GM21576 (cell line): Measurements from ENCODE around the gene TFDP1.
"Not testable (repeated sequence)": the region's sequence is repeated elsewhere in the genome, so short reads cannot be mapped to it uniquely, and the experiment has no call there.

Experiments
- ATAC-seq: cut with Tn5 transposase; IDR thresholded peaks from one replicate; pipeline ENCODE4 v1.9.1; 2021; ENCODE audit warnings: mild to moderate bottlenecking, moderate library complexity; ENCODE audit not compliant: unreplicated experiment

The TFDP1 gene

GRCh38 chr13:113548778-113549621 is 35.6 kb upstream of the TFDP1 start:
- ATAC-seq: no peak

DNA sequence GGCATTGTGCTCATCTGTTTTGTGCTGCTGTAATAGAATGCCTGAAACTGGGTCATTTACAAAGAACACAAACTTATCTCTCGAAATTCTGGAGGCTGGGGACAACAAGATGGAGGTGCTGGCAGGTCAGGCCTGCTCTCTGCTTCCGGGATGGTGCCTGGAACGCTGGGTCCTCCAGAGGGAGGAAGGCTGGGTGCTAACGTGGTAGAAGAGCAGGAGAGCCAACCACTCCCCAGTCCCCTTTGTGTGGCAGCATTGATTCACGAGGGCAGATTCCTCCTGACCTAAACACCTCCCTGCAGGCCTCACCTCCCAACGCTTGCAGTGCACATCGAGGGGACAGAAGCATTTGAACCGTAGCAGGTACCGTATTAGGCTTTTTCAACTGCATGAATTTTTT is 34.1 kb upstream of the TFDP1 start:
- no peak for ATAC-seq

- ATAC-seq: no peak
Observed at GRCh38 chr13:113551081-113552000, 33.2 kb upstream of the TFDP1 start.

DNA sequence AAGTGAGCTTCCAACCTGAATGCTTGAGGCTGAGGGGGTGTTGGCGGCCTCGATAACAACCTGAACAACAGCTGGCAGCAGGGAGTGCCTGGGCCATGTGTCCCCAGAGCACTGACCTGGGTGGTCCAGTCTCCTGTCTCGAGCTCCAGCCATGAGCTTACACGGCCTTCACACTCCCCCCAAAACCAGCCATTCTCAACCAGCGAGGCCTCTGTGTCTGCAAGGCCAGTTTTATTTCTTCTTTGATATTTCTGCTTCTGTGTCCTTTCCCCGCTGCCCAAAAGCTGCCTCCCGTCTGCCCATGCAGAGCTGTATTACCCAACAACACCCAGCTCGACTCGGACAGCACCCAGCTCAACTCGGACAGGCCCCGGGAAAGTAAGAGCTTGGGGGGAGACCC is 32.5 kb upstream of the TFDP1 start:
- ATAC-seq: no peak

DNA sequence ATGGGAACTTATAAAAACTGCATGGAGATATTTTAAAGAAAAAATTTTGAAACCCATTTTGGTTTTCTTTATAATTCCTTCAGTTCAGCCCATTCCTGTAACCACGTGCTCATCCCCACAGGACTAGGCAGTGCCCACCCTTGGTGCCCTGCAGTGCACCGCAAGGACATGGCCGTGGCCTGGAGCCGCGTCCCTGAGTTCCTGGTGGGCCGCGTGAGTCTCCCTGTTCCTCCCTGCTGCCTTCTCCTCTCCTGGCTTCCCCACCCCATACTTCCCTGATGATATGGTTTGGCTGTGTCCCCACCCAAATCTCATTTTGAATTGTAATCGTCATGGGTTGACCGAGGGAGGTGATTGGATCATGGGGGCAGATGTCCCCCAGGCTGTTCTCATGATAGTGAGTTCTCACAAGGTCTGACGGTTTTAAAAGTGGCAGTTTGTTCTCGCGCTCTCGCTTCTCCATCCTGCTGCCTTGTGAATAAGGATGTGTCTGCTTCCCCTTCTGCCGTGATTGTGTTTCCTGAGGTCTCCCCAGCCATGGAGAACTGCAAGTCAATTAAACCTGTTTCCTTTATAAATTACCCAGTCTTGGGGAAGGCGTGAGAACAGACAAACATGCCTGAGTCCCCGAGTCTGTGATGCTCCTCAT is 31.6 kb upstream of the TFDP1 start:
- no peak for ATAC-seq

- ATAC-seq: no peak
Observed at GRCh38 chr13:113553511-113554332, 30.8 kb upstream of the TFDP1 start.

DNA sequence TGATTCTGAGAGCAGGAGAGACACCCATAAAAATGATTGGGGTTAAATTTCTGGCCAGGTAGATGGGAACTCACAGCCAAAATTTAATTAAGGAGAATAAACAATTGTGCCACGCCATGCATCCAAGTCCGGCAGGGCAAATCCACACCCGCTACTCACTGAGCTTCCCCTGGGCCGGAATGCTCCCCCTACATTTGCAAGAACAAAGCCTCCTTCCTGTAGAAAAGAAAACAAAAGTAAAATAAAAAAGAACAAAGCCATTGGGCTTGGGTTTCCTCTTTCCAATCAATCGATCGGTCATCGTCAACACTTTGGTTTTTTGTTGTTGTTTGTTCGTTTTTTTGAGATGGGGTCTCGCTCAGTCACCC is 30.2 kb upstream of the TFDP1 start:
- ATAC-seq: no peak

DNA sequence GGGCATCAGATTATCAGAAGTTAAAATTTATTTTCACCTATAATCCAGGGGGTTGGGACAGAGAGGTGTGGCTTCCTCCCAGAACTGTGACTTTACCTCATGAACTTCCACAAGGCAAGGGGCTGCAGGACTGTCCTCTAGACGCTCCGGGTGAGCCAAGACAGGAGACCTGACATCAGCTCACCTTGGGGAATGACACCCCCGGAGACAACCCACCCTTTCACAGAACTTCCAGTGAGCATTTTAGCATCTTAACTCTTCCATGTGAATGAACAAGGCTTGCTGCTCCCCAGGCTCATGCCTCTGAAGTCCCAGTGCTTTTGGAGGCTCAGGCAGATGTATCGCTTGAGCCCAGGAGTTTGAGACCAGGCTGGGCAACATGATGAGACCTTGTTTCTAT is 29.4 kb upstream of the TFDP1 start:
- no peak for ATAC-seq

- ATAC-seq: no peak
Observed at GRCh38 chr13:113557013-113557412, 27.5 kb upstream of the TFDP1 start.

- no peak for ATAC-seq
Observed at GRCh38 chr13:113558461-113558860, 26.1 kb upstream of the TFDP1 start.

DNA sequence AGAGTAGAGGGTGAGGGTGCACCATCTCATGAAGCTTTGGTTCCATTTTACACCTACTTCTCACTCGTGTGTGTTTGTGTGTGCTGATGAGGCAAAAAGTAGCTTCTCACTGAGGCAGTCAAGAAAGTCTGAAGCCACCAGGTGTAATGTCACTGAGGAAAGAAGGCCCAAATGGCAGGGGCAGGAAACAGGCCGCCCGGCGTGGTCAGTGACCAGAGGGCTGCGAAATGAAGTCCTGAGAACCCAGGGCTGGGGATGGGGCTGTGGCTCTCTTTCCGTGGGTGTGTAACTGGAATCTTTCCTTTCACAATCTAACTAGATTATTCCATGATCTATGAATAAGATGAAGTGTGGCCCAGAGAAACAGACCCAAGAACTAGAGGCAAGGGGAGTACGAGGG is 25.5 kb upstream of the TFDP1 start:
- no peak for ATAC-seq

DNA sequence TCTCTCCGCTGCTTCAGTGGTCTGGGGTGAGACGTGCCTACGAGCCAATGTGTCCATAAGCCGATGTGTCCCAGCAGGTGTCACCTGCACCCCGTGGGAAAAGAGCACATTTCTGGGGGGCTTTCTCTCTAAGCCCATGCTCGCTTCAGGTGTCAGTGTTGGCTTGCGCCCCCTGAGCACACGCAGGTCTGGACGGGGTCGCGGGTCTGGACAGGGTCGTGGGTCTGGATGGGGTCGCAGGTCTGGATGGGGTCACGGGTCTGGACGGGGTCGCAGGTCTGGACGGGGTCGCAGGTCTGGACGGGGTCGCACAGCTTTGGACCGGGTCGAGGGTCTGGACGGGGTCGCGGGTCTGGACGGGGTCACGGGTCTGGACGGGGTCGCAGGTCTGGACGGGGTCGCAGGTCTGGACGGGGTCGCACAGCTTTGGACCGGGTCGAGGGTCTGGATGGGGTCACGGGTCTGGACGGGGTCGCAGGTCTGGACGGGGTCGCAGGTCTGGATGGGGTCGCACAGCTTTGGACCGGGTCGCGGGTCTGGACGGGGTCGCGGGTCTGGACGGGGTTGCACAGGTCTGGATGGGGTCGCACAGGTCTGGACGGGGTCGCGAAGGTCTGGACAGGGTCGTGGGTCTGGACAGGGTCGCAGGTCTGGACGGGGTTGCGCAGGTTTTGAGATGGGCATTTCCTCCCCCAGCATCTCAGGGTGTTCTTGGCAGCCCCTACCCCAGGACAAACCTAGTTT is 24.5 kb upstream of the TFDP1 start:
- ATAC-seq: no peak

DNA sequence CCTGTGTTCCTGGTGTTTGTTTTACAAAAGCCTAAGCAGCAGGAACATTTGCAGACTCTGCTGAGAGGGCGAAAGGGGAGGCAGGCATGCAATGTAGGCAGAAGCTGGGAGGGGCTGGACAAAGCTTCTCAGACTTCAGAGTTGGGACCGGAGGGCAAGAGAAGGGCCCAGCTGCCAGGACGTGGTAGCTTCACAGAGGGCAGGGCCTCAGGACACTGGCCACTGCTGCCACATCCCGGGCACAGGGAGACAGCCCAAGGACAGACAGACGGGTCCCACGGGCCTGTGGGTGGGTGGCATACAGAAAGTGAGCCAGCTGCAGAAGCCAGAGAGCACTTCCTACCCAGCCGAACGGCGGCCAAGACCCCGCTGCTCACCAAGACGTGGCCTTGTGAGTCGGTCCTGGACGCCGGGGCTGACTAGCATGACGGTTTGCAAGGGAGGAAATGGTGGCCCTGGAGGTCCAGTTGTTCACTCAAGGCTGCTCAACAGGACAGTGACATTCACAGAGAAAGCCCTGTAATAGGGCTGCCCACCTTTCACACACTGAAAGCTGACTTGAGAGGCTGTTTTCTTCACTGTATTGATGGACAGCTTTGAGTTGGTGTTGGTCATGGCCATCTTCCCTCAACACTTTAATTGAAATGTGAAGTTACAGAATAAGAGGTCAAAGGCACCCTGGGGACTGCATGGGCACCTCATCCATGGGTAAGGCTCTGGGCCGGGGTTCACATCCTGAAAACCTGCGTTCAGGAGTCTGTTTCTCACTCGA is 23.7 kb upstream of the TFDP1 start:
- no peak for ATAC-seq

- ATAC-seq: no peak
Observed at GRCh38 chr13:113561417-113562084, 23.0 kb upstream of the TFDP1 start.

GRCh38 chr13:113562085-113562749 is 22.3 kb upstream of the TFDP1 start:
- no peak for ATAC-seq

DNA sequence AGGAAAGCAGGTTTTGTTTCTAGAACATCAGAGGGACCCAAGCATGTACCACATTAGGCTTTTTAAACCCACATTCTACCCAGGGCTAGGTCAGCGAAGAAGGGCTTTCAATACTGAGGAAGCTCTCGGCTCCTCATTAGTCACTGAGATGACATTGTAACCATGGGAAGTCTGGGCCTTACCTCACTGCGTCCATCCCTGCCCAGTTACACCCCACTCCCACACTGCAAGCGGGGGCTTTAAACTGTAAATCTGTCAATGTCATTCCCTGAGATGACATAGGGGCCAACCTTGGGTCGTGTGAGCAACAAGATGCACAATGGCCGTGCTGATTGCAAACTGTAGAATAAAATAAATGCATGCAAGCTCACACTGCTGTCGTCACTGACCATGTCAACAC is 21.7 kb upstream of the TFDP1 start:
- no peak for ATAC-seq

GRCh38 chr13:113563511-113563910 is 21.0 kb upstream of the TFDP1 start:
- not testable (repeated sequence) for ATAC-seq
